GM12878 (cell line): ENCODE measurements around the gene MLST8.

ENCODE experiments used
- CTCF ChIP-seq, 3 experiments: IDR thresholded peaks in 2 of 3; conservative IDR thresholded peaks in 1 of 3; 2 replicates each; pipeline ENCODE4 v1.5.1; 2011; ENCODE audit warnings: low read depth in 3 of 3, low read length in 3 of 3, mild to moderate bottlenecking in 3 of 3, control low read depth in 2 of 3, moderate library complexity in 2 of 3, inconsistent platforms in 1 of 3, mixed read lengths in 1 of 3; ENCODE audit not compliant: control insufficient read depth in 2 of 3, insufficient read depth in 1 of 3; ENCODE audit errors: extremely low read depth in 1 of 3
- GABPA ChIP-seq: IDR thresholded peaks from 2 replicates; pipeline ENCODE4 v1.6.1; 2014; ENCODE audit warnings: antibody characterized with exemption, low read depth, mild to moderate bottlenecking, inconsistent platforms
- MTA2 ChIP-seq: fragments of 450-650 bp; IDR thresholded peaks from 2 replicates; pipeline ENCODE4 v1.6.1; 2016; ENCODE audit warnings: low read depth, mild to moderate bottlenecking, moderate library complexity
- POLR2AphosphoS5 ChIP-seq: IDR thresholded peaks from 2 replicates; pipeline ENCODE4 v1.6.1; 2011; ENCODE audit warnings: mild to moderate bottlenecking, low read length, inconsistent platforms
- SP1 ChIP-seq: IDR thresholded peaks from one replicate; pipeline ENCODE4 v1.6.1; 2011; ENCODE audit warnings: low read depth, low read length
- TARDBP ChIP-seq: IDR thresholded peaks from 2 replicates; pipeline ENCODE4 v1.6.1; 2016; ENCODE audit warnings: borderline replicate concordance
- ZNF207 ChIP-seq: fragments of 450-650 bp; IDR thresholded peaks from 2 replicates; pipeline ENCODE4 v1.6.1; 2014; ENCODE audit warnings: antibody characterized with exemption, mild to moderate bottlenecking, borderline replicate concordance
- ZNF274 ChIP-seq: IDR thresholded peaks from one replicate; pipeline ENCODE4 v1.8.0; 2011; ENCODE audit not compliant: insufficient read length, insufficient read depth

DNA sequence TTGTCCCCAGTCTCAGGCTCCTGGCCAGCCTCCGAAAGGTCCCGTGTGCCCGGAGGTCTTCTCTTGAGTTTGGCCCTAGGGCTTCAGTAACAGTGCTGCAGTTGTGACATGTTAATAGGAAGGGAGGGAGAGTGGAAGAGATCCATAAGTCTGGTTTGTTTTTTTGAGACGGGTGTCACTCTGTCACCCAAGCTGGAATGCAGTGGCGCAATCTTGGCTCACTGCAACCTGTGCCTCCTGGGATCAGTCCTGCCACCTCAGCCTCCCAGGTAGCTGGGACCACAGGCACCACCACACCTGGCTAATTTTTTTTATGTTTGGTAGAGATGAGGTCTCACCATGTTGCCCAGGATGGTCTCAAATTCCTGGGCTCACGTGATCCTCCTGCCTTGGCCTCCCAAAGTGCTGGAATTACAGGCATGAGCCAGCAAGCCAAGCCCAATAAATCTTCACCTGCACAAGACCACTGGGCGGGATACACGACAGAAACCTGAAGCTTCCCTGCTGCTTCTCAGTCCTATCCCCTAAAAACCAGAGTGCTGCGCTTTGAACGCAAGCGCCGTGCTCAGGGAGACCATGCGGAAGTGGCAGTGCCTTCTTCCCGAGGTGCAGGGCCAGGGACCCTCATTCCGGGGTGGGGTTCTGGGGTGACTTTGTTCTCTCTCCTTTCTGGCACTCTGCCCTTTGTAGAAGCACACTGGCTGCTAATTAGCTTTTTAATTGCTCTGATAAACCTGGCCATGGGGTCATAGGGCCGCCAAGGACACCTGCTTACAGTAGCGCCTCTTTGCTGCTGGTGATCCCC is 38.8 kb upstream of the MLST8 start:
- TF ChIP-seq MTA2, result no peak
- TF ChIP-seq ZNF207, result no peak
- TF ChIP-seq TARDBP, result no peak
- TF ChIP-seq GABPA, result no peak
- TF ChIP-seq POLR2AphosphoS5, result no peak
- TF ChIP-seq SP1, result no peak
- TF ChIP-seq CTCF (IDR thresholded peaks at IDR 0.05 in 2 of 3, conservative IDR thresholded peaks at IDR 0.05 in 1 of 3; ENCODE audit: control insufficient read depth in 2 of 3, extremely low read depth in 1 of 3, insufficient read depth in 1 of 3, low read depth in 3 of 3, low read length in 3 of 3), result no peak
- TF ChIP-seq ZNF274, result no peak
